GM12801 (cell line): ENCODE results near the gene CALM3.

Experiments used
- CTCF ChIP-seq: IDR thresholded peaks from one replicate; pipeline ENCODE4 v1.5.1; 2011; ENCODE audit warnings: control low read depth; ENCODE audit not compliant: insufficient read length; ENCODE audit errors: extremely low read depth

CALM3 gene

GRCh38 chr19:46620716-46621115, 19.6 kb downstream of the CALM3 start:
- TF ChIP-seq CTCF: no peak

GRCh38 chr19:46621191-46622117, 20.3 kb downstream of the CALM3 start:
- no peak for TF ChIP-seq CTCF

GRCh38 chr19:46622118-46622446, 21.0 kb downstream of the CALM3 start:
- no peak for TF ChIP-seq CTCF

- TF ChIP-seq CTCF: no peak
Observed at GRCh38 chr19:46623915-46624502, 22.9 kb downstream of the CALM3 start.

- no peak for TF ChIP-seq CTCF
Observed at GRCh38 chr19:46624958-46625661, 24.0 kb downstream of the CALM3 start, which contains the start of gene PTGIR. TSS of gene PTGIR (minus strand) at chr19:46625089. CDS start at chr19:46624225, 864 bp downstream.

GRCh38 chr19:46625731-46626130, 24.6 kb downstream of the CALM3 start:
- TF ChIP-seq CTCF: no peak

GRCh38 chr19:46626446-46626845, 25.3 kb downstream of the CALM3 start:
- TF ChIP-seq CTCF: no peak
